Measurements from ENCODE around the gene MZF1.

- no peak for TF ChIP-seq CTCF (conservative IDR thresholded peaks at IDR 0.05)
- no peak for TF ChIP-seq EZH2 (IDR thresholded peaks at IDR 0.05; ENCODE audit: low read depth)
These were observed 17.7 kb downstream of the MZF1 start for GRCh38 chr19:58555369-58555885.
